NCI-H2029 treated with DMSO at 0.1 percent for 48 hours (cell line): Measurements from ENCODE around the gene DLG3.
A peak's percentile ranks its signal among the peaks of the same experiment; 100 is the strongest.
"Not testable (repeated sequence)": the region's sequence is repeated elsewhere in the genome, so short reads cannot be mapped to it uniquely, and the experiment has no call there.

Experiments
- DNase-seq: peaks from one replicate; lab custom pipeline; 2025; lab: John Stamatoyannopoulos, UW

Gene DLG3

GRCh38 chrX:70476934-70477733 lies 32.5 kb downstream of the DLG3 start:
- no peak for DNase-seq

- no peak for DNase-seq
Observed at GRCh38 chrX:70477734-70478075, 33.1 kb downstream of the DLG3 start.

GRCh38 chrX:70478526-70479245 lies 34.1 kb downstream of the DLG3 start:
- DNase-seq = no peak

- DNase-seq = no peak
Observed at GRCh38 chrX:70479247-70479921, 34.7 kb downstream of the DLG3 start.

- peak; percentile 22 for DNase-seq
Observed at GRCh38 chrX:70479922-70480659, 35.5 kb downstream of the DLG3 start.

- no peak for DNase-seq
Observed at GRCh38 chrX:70480660-70481018, 36.0 kb downstream of the DLG3 start.

GRCh38 chrX:70481471-70482270 lies 37.0 kb downstream of the DLG3 start:
- no peak for DNase-seq

- no peak for DNase-seq
Observed at GRCh38 chrX:70482300-70482699, 37.7 kb downstream of the DLG3 start.

GRCh38 chrX:70485466-70485865 lies 40.8 kb downstream of the DLG3 start:
- DNase-seq = no peak

- DNase-seq = no peak
Observed at GRCh38 chrX:70488856-70489255, 44.2 kb downstream of the DLG3 start.

GRCh38 chrX:70494441-70494840 lies 49.8 kb downstream of the DLG3 start:
- DNase-seq = no peak

GRCh38 chrX:70496491-70496890 lies 51.9 kb downstream of the DLG3 start:
- DNase-seq = no peak

- DNase-seq = no peak
Observed at GRCh38 chrX:70497026-70497425, 52.4 kb downstream of the DLG3 start.

GRCh38 chrX:70498129-70498528 lies 53.5 kb downstream of the DLG3 start:
- no peak for DNase-seq

- no peak for DNase-seq
Observed at GRCh38 chrX:70500826-70501225, 56.2 kb downstream of the DLG3 start.

- no peak for DNase-seq
Observed at GRCh38 chrX:70504772-70505450, 60.3 kb downstream of the DLG3 start.

GRCh38 chrX:70505451-70505841 lies 60.8 kb downstream of the DLG3 start:
- DNase-seq = no peak

- DNase-seq = peak; percentile 93
Observed at GRCh38 chrX:70508296-70508911, 63.8 kb downstream of the DLG3 start.

- DNase-seq = peak; percentile 22
Observed at GRCh38 chrX:70509078-70509477, 64.4 kb downstream of the DLG3 start.

- not testable (repeated sequence) for DNase-seq
Observed at GRCh38 chrX:70515270-70515669, 70.6 kb downstream of the DLG3 start.
